Mucosa of descending colon (tissue), 3 donors: ENCODE measurements around the gene C1orf174. TPM values are rescaled to one million over a fixed set of nuclear protein-coding genes. Genes with fewer than 3 reads are reported as not detected.

Experiments
- ATAC-seq: fragments of 200-7000 bp; cut with Tn5 transposase; one replicate; pipeline ENCODE4 v1.9.1; 2020; ENCODE audit warnings: mild to moderate bottlenecking, moderate library complexity
- DNase-seq, 3 donors: peaks; one replicate each; pipeline ENCODE4 v3.0.0-alpha.2; 2020
- H3K36me3 ChIP-seq: fragments of 200-600 bp; one replicate; pipeline ENCODE4 v1.8.0; 2021; ENCODE audit warnings: low read depth, mild to moderate bottlenecking
- H3K4me1 ChIP-seq: fragments of 200-600 bp; one replicate; pipeline ENCODE4 v1.8.0; 2021; ENCODE audit warnings: low read depth, mild to moderate bottlenecking
- H3K4me3 ChIP-seq: fragments of 200-600 bp; one replicate; pipeline ENCODE4 v1.8.0; 2021; ENCODE audit warnings: mild to moderate bottlenecking
- H3K9me3 ChIP-seq: fragments of 200-600 bp; one replicate; pipeline ENCODE4 v1.8.0; 2021; ENCODE audit warnings: mild to moderate bottlenecking
- intact Hi-C, 2 donors: fragments of 100-400 bp; cut with DNase I in 1 of 2; cut with micrococcal nuclease in 1 of 2; formaldehyde crosslinking; loops; one replicate each; pipeline versions ENCODE4 v1.11.0 to v1.11.1; 2022; cut with DNase I, micrococcal nuclease
- long read RNA-seq, 2 donors: library from polyadenylated mRNA; unstranded; transcript quantifications; one replicate each; pipeline ENCODE4 v2.0.0, GENCODE V29; 2019 to 2021
- total RNA-seq, 3 donors: library from RNA; stranded (reverse); fragmentation: NEBNext Ultra II Directional in 2 of 3; extraction: Animal tissue kit (Norgen Biotek cat#: 25700) in 2 of 3; gene quantifications; one replicate each; pipeline versions ENCODE4 v1.2.1 to v1.2.4, GENCODE V29; 2021 to 2023
- TF ChIP-seq, protein P1 (sequence below): fragments of 200-600 bp; IDR thresholded peaks from one replicate; pipeline ENCODE4 v1.8.0; 2022; ENCODE audit warnings: antibody characterized with exemption, mild to moderate bottlenecking
- donor health status: DM: no; HTN: no; CAD: no; lungs with moderate emphysema.
- donor health status: DM: no; HTN: no; CAD: no.
- donor health status: DM: no; HTN: yes; CAD: no.

C1orf174 gene
- total RNA-seq = 10 to 100 TPM; 19.3 to 23.7 (median 21.8) TPM
- long read RNA-seq, donor 1, transcript C1orf174-201 (4 exons, 1,666 nt) = major isoform, 21 of 29 reads
- long read RNA-seq, donor 1, partial matches to known transcripts = 1 of 29 reads
- long read RNA-seq, donor 1, other reads (novel, unspliced or antisense) = 7 of 29 reads
- long read RNA-seq, donor 2, transcript C1orf174-201 (4 exons, 1,666 nt) = major isoform, 31 of 33 reads
- long read RNA-seq, donor 2, partial matches to known transcripts = 1 of 33 reads
- long read RNA-seq, donor 2, other reads (novel, unspliced or antisense) = 1 of 33 reads

DNA sequence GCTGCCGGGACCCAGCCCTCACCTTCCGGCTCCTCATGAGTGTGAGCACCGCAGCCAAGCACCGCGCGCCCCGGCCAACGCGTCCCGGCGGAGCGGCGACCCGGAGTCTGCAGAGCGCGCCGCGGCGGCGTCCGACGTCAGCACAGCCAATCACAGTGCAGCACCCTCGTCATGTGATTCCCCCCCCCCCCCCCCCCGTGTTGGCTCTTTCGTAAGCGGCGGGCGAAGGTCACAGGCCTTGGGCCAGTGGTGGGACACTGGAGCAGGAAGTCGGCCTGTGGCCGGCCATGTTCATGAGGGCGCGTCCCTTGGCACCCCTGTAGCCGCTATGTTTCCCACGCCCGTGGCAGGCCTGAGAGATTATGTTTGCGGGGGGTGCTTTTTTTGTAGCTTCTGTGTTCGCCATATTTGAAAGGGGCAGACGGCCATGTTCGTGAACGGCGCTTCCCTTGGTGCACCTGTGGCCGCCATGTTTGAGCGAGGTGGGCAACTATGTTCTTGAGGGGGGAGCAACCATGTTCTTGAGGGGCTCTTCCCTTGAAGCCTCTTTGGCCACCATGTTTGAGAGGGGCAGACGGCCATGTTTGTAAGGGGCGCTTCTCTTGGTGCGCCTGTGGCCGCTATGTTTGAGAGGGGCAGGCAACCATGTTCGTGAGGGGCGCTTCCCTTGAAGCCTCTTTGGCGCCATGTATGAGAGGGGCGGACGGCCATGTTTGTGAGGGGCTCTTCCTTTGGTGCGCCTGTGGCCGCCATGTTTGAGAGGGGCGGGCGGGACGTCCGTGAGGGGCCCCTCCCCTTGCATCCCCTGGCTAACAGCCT lies at the start of gene C1orf174:
Gene C1orf174, minus strand, starts transcription at position 123 of the 819 bp plus-strand sequence. Its CDS starts 86 bp downstream, at position 37.
- ATAC-seq = peak; percentile 86
- DNase-seq = peak; percentile 95 to 97 (median 95)
- H3K9me3 ChIP-seq = no peaks in the 10 kb centered on the region
- peak within 1 kb of the TSS; percentile 67 for H3K4me3 ChIP-seq
- intact Hi-C loops = no loop called here
- H3K36me3 ChIP-seq = no peaks in the 10 kb centered on the region
- TF ChIP-seq, protein P1, sequence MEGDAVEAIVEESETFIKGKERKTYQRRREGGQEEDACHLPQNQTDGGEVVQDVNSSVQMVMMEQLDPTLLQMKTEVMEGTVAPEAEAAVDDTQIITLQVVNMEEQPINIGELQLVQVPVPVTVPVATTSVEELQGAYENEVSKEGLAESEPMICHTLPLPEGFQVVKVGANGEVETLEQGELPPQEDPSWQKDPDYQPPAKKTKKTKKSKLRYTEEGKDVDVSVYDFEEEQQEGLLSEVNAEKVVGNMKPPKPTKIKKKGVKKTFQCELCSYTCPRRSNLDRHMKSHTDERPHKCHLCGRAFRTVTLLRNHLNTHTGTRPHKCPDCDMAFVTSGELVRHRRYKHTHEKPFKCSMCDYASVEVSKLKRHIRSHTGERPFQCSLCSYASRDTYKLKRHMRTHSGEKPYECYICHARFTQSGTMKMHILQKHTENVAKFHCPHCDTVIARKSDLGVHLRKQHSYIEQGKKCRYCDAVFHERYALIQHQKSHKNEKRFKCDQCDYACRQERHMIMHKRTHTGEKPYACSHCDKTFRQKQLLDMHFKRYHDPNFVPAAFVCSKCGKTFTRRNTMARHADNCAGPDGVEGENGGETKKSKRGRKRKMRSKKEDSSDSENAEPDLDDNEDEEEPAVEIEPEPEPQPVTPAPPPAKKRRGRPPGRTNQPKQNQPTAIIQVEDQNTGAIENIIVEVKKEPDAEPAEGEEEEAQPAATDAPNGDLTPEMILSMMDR = no peak
- H3K4me1 ChIP-seq = peaks cover 17% of the 10 kb centered on the region

DNA sequence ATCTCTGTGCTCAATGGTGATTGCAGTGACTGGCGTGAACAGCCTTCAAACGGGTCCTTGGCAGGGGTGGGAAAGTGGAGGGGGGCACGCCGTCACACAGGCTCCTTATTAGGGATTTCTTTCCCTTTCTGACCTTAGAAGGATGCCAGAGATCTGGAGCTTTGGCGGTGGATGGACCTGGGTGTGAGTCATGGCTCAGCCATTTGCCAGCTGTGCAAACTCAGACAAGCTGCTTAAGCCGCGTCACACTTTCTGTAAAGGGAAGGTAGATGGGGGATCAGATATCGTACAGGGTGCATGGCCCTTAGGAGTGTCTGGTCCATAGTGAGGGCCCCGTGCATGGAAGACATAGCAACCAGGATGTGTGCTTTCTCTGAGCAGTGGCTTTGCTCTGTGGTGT lies 48.3 kb upstream of the C1orf174 start:
- H3K9me3 ChIP-seq = no peaks in the 10 kb centered on the region
- no peak overlapping the region for H3K4me3 ChIP-seq
- intact Hi-C loops = no loop called here
- ATAC-seq = no peak
- TF ChIP-seq, protein P1 = no peak
- H3K4me1 ChIP-seq = no peaks in the 10 kb centered on the region
- DNase-seq = no peak
- H3K36me3 ChIP-seq = no peaks in the 10 kb centered on the region

DNA sequence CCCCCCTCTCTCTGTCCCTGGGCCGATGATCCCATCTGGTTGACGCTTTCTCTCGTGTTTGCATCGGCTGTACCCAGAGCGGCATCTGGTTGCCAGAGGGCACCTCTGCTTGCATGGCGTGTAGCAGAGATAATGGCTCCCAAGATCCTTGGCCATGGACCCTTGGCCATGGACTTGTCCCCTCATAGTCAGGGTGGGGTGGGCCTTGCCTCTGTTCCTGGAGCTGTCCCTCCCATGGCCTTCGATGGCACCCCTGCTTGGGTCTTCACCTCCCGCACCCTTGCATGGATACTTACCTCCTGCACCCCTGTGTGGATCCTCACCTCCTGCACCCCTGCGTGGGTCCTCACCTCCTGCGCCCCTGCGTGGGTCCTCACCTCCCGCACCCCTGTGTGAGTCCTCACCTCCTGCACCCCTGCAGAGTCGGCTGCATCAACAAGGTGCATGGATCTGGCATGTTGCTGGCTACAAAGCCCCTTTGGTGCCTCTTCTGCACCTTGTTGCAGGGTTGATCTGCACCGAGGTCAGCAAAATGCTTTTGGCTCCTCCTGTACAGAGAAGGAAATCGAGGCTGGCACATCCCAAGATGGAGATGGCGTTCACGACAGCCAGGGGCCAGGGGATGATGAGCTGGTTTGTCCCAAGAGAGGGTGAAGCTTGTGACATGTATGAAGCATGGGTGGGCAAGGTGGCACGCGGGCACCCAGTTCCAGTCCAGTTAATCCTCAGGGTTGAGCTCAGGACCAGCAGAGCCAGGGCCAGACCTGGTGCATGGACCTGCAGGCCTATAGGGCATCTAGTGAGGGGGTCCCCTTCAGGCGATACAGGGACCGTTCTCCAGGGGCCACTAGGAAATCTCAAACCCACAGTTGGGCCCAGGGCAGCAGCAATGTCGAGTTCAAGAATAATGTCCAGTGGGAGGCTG lies 46.1 kb upstream of the C1orf174 start:
- TF ChIP-seq, protein P1 = no peak
- no peak for ATAC-seq
- H3K4me1 ChIP-seq = no peaks in the 10 kb centered on the region
- H3K4me3 ChIP-seq = no peak overlapping the region
- no peak for DNase-seq
- H3K36me3 ChIP-seq = no peaks in the 10 kb centered on the region
- H3K9me3 ChIP-seq = no peaks in the 10 kb centered on the region
- intact Hi-C loops = no loop called here

DNA sequence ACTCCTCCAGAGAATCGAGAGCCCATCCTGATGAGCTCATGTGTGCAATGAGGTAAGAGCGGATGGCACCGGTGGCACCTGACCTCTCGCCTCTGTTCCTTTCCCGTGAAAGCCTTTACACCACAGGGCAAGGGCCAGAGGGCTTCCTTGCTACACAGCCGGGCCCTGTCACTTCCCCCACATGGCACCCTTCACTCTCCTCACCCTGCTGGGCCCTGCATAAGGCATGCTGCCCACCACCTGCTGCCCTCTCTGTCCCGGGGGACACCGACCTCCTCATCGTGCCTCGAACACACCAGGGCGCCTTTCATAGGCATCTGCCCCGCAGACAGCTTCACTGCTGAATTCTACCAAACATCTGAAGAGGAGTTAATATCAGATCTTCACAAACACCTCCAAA lies 45.1 kb upstream of the C1orf174 start:
- ATAC-seq = no peak
- intact Hi-C loops = no loop called here
- no peak for DNase-seq
- TF ChIP-seq, protein P1 = no peak
- Histone ChIP-seq H3K4me1 (no peaks in the 10 kb centered on the region), H3K36me3 (no peaks in the 10 kb centered on the region), H3K9me3 (no peaks in the 10 kb centered on the region), H3K4me3 (no peak overlapping the region)

DNA sequence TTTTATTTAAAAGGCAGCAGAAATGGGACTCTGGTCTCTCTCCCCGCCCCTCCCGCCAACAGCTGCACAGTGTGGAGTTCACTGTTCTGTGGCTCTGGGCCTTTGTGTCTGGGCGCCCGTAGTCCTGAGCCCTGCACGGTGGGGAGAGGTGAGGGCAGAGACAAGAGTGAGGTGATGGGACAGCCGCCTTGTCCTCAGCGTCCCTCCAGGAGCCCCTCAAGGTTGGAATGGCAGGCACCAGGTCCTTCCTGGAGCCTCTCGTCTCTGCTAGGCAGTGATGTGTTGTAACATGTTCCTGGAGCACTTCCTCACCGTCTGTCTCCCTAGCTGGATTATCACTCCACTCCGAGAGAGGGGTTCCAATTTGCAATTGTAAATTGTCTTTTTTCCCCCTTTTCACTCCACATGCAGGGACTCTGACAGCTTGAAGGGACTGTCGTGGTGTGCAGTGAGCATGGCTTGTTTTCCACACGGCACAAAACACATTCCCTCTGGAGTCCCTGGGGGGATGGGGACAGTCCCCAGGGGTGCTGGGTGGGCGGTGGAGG lies 44.6 kb upstream of the C1orf174 start:
- intact Hi-C loops = no loop called here
- H3K9me3 ChIP-seq = no peaks in the 10 kb centered on the region
- H3K4me1 ChIP-seq = no peaks in the 10 kb centered on the region
- no peak overlapping the region for H3K4me3 ChIP-seq
- ATAC-seq = no peak
- TF ChIP-seq, protein P1 = no peak
- DNase-seq = no peak
- H3K36me3 ChIP-seq = no peaks in the 10 kb centered on the region
